Measurements from ENCODE around the gene DSCAM.

GRCh38 chr21:40729761-40730425 lies 117.1 kb downstream of the DSCAM start:
- TF ChIP-seq, protein P1, sequence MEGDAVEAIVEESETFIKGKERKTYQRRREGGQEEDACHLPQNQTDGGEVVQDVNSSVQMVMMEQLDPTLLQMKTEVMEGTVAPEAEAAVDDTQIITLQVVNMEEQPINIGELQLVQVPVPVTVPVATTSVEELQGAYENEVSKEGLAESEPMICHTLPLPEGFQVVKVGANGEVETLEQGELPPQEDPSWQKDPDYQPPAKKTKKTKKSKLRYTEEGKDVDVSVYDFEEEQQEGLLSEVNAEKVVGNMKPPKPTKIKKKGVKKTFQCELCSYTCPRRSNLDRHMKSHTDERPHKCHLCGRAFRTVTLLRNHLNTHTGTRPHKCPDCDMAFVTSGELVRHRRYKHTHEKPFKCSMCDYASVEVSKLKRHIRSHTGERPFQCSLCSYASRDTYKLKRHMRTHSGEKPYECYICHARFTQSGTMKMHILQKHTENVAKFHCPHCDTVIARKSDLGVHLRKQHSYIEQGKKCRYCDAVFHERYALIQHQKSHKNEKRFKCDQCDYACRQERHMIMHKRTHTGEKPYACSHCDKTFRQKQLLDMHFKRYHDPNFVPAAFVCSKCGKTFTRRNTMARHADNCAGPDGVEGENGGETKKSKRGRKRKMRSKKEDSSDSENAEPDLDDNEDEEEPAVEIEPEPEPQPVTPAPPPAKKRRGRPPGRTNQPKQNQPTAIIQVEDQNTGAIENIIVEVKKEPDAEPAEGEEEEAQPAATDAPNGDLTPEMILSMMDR (IDR thresholded peaks at IDR 0.05; ENCODE audit: insufficient read depth, low read length): no peak
- TF ChIP-seq POLR2AphosphoS5 (IDR thresholded peaks at IDR 0.05; ENCODE audit: low read depth) (no peak), GABPA (IDR thresholded peaks at IDR 0.05; ENCODE audit: low read depth) (no peak), SPI1 (IDR thresholded peaks at IDR 0.05; ENCODE audit: borderline replicate concordance, low read depth) (no peak), REST (IDR thresholded peaks at IDR 0.05; ENCODE audit: insufficient replicate concordance, low read depth) (no peak)
